ENCODE measurements around the gene ITPRIPL2. TPM values are rescaled to one million over a fixed set of nuclear protein-coding genes. Genes with fewer than 3 reads are reported as not detected.

The ITPRIPL2 gene
- total RNA-seq, 1 experiment from 2014 or later, result 5.3 TPM

- TF ChIP-seq STAT6 (CRISPR knock-in tag; conservative IDR thresholded peaks at IDR 0.05; ENCODE audit: low read depth) (no peak), CBFB (CRISPR knock-in tag; IDR thresholded peaks at IDR 0.05; ENCODE audit: low read depth) (no peak), RELA (CRISPR knock-in tag; IDR thresholded peaks at IDR 0.05; ENCODE audit: borderline replicate concordance) (no peak), NFE2L1 (CRISPR knock-in tag; IDR thresholded peaks at IDR 0.05) (no peak), ZNF263 (CRISPR knock-in tag; IDR thresholded peaks at IDR 0.05; ENCODE audit: low read depth) (no peak), ZNF416 (CRISPR knock-in tag; IDR thresholded peaks at IDR 0.05) (no peak), AR (CRISPR knock-in tag; IDR thresholded peaks at IDR 0.05) (no peak), HMGXB4 (CRISPR knock-in tag; IDR thresholded peaks at IDR 0.05) (no peak)
Observed at GRCh38 chr16:19090916-19091315, 22.8 kb upstream of the ITPRIPL2 start (continued).

GRCh38 chr16:19092653-19093410 lies 20.9 kb upstream of the ITPRIPL2 start:
- peaks cover under 1% of the 10 kb centered on the region for H3K27me3 Mint-ChIP-seq (ENCODE audit: low read depth)
- DNase-seq (ENCODE audit: low spot score), result no peak
- POLR2A ChIA-PET, result no interaction called here
- TF ChIP-seq GTF2I (CRISPR knock-in tag; conservative IDR thresholded peaks at IDR 0.05), result no peak
- no peak for TF ChIP-seq ESRRA (CRISPR knock-in tag; IDR thresholded peaks at IDR 0.05; ENCODE audit: borderline replicate concordance)
- no peak for TF ChIP-seq ZSCAN18 (CRISPR knock-in tag; IDR thresholded peaks at IDR 0.05)
- TF ChIP-seq ZNF121 (CRISPR knock-in tag; IDR thresholded peaks at IDR 0.05), result no peak
- no peak for TF ChIP-seq GABPB1 (CRISPR knock-in tag; IDR thresholded peaks at IDR 0.05)
- no peak for TF ChIP-seq FOXJ3 (CRISPR knock-in tag; IDR thresholded peaks at IDR 0.05; ENCODE audit: borderline replicate concordance)
- TF ChIP-seq ZBTB43 (CRISPR knock-in tag; IDR thresholded peaks at IDR 0.05), result no peak
- no peak for TF ChIP-seq ZNF671 (CRISPR knock-in tag; IDR thresholded peaks at IDR 0.05)
- TF ChIP-seq ZNF138 (CRISPR knock-in tag; conservative IDR thresholded peaks at IDR 0.05), result no peak
- TF ChIP-seq AR (CRISPR knock-in tag; IDR thresholded peaks at IDR 0.05), result no peak
- no peak for TF ChIP-seq MLX (CRISPR knock-in tag; IDR thresholded peaks at IDR 0.05)
- no peak for TF ChIP-seq TEAD4 (CRISPR knock-in tag; IDR thresholded peaks at IDR 0.05)
- TF ChIP-seq IRF1 (CRISPR knock-in tag; IDR thresholded peaks at IDR 0.05), result no peak
- no peak for TF ChIP-seq ATF1 (CRISPR knock-in tag; IDR thresholded peaks at IDR 0.05)
- TF ChIP-seq TP53 (CRISPR knock-in tag; IDR thresholded peaks at IDR 0.05), result no peak

More at GRCh38 chr16:19092653-19093410, 20.9 kb upstream of the ITPRIPL2 start:
- Mint-ChIP-seq H3K9me3 (peaks cover 16% of the 10 kb centered on the region), H3K4me1 (peaks cover 11% of the 10 kb centered on the region; the same call in 1 of the 2 replicates), H3K27ac (no peak overlapping the region), H3K36me3 (no peaks in the 10 kb centered on the region), H3K4me3 (no peak overlapping the region)
- CTCF ChIA-PET, result interaction anchor here (0.8 kb wide), 1 partner anchor 17 kb away, joined by 3 read pairs; no protein-coding TSS in a partner anchor
- ATAC-seq, result no peak

Measured in WTC11 (cell line).